Mononuclear cell (primary cell): ENCODE measurements around the gene ZNF91. TPM values are rescaled to one million over a fixed set of nuclear protein-coding genes. Genes with fewer than 3 reads are reported as not detected.
"Not testable (repeated sequence)": the region's sequence is repeated elsewhere in the genome, so short reads cannot be mapped to it uniquely, and the experiment has no call there.

Experiments used
- H3K27me3 ChIP-seq: 2 replicates; pipeline ENCODE4 v1.6.0; 2011; ENCODE audit warnings: low read length, control low read depth; ENCODE audit not compliant: insufficient read depth
- H3K4me1 ChIP-seq: 2 replicates; pipeline ENCODE4 v1.5.1; 2011; ENCODE audit warnings: mild to moderate bottlenecking, low read length, control low read depth; ENCODE audit not compliant: insufficient read depth
- H3K4me3 ChIP-seq: 2 replicates; pipeline ENCODE4 v1.5.1; 2011; ENCODE audit warnings: mild to moderate bottlenecking, low read length, moderate library complexity
- H3K9me3 ChIP-seq: 2 replicates; pipeline ENCODE4 v1.5.1; 2011; ENCODE audit warnings: low read depth, mild to moderate bottlenecking, control low read depth, low read length
- total RNA-seq: library from RNA; depleted of rRNA; stranded (reverse); fragments of >200 nt; gene quantifications from one replicate; pipeline ENCODE4 v1.2.3, GENCODE V29; 2012

The ZNF91 gene
- total RNA-seq, 1 donor, result 83.2 TPM

- Histone ChIP-seq H3K4me1 (no peaks in the 10 kb centered on the region), H3K27me3 (no peaks in the 10 kb centered on the region), H3K9me3 (peaks cover 4% of the 10 kb centered on the region), H3K4me3 (no peak overlapping the region)
Observed at GRCh38 chr19:23318143-23318542, 77.1 kb downstream of the ZNF91 start.

- H3K4me3 ChIP-seq, result no peak overlapping the region
- no peaks in the 10 kb centered on the region for H3K9me3 ChIP-seq
- no peaks in the 10 kb centered on the region for H3K4me1 ChIP-seq
- H3K27me3 ChIP-seq, result no peaks in the 10 kb centered on the region
Observed at GRCh38 chr19:23315286-23315685, 80.0 kb downstream of the ZNF91 start.

GRCh38 chr19:23314505-23315251, 80.6 kb downstream of the ZNF91 start:
- Histone ChIP-seq H3K9me3 (no peaks in the 10 kb centered on the region), H3K27me3 (no peaks in the 10 kb centered on the region), H3K4me3 (no peak overlapping the region), H3K4me1 (no peaks in the 10 kb centered on the region)

GRCh38 chr19:23313196-23313595, 82.1 kb downstream of the ZNF91 start:
- Histone ChIP-seq H3K4me3 (no peak overlapping the region), H3K4me1 (no peaks in the 10 kb centered on the region), H3K27me3 (no peaks in the 10 kb centered on the region), H3K9me3 (no peaks in the 10 kb centered on the region)

- Histone ChIP-seq H3K27me3 (no peaks in the 10 kb centered on the region), H3K9me3 (no peaks in the 10 kb centered on the region), H3K4me1 (no peaks in the 10 kb centered on the region)
Observed at GRCh38 chr19:23312515-23312914, 82.8 kb downstream of the ZNF91 start.

DNA sequence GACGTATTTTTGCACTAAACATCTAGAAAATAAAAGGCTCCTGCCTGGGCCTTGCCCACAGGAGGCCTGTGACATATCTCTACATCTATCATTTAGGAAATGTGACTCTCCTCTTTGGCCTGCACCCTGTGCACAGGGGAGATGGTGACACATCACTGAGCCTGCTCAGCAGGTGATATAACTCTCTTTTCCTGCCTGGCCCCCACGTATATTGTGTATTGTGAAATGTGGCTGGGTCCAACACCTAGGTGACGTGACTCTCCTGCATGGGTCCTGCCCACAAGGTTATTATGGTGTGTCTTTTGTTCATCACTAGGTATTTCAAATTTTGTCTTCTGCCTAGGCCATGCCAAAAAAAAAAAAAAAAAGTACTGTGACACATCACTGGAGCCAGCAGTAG, 83.7 kb downstream of the ZNF91 start:
- Histone ChIP-seq H3K4me3 (no peak overlapping the region), H3K9me3 (no peaks in the 10 kb centered on the region), H3K27me3 (no peaks in the 10 kb centered on the region), H3K4me1 (no peaks in the 10 kb centered on the region)

More at GRCh38 chr19:23312515-23312914, 82.8 kb downstream of the ZNF91 start:
- H3K4me3 ChIP-seq, result no peak overlapping the region

- Histone ChIP-seq H3K4me3 (no peak overlapping the region), H3K9me3 (no peaks in the 10 kb centered on the region), H3K27me3 (no peaks in the 10 kb centered on the region), H3K4me1 (no peaks in the 10 kb centered on the region)
Observed at GRCh38 chr19:23310729-23311211, 84.5 kb downstream of the ZNF91 start.

GRCh38 chr19:23309926-23310325, 85.3 kb downstream of the ZNF91 start:
- no peaks in the 10 kb centered on the region for H3K4me1 ChIP-seq
- H3K9me3 ChIP-seq, result no peaks in the 10 kb centered on the region
- no peaks in the 10 kb centered on the region for H3K27me3 ChIP-seq
- H3K4me3 ChIP-seq, result no peak overlapping the region

GRCh38 chr19:23305555-23305954, 89.7 kb downstream of the ZNF91 start:
- no peak overlapping the region for H3K4me3 ChIP-seq
- peaks cover 10% of the 10 kb centered on the region for H3K9me3 ChIP-seq
- H3K4me1 ChIP-seq, result no peaks in the 10 kb centered on the region
- H3K27me3 ChIP-seq, result no peaks in the 10 kb centered on the region

DNA sequence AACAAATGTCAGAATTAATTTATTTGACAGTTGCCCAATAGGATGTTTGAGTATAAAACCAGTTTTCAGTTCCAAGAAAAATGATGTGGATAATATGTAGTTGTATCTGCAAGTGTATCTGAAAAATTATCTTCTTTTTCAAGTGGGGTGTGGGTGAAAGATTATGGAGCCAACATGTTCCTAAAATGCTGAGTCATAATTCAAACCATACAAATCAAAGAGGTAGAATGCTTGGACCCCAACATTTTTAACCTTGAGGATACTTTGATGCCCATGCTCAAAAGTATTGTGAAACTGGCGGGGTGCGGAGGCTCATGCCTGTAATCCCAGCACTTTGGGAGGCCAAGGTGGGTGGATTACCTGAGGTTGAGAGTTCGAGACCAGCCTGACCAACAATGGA, 91.0 kb downstream of the ZNF91 start:
- Histone ChIP-seq H3K4me1 (no peaks in the 10 kb centered on the region), H3K9me3 (peaks cover 20% of the 10 kb centered on the region), H3K4me3 (no peak overlapping the region), H3K27me3 (no peaks in the 10 kb centered on the region)

GRCh38 chr19:23294141-23294540, 101.1 kb downstream of the ZNF91 start:
- Histone ChIP-seq H3K4me1 (no peaks in the 10 kb centered on the region), H3K27me3 (no peaks in the 10 kb centered on the region), H3K9me3 (no peaks in the 10 kb centered on the region), H3K4me3 (no peak overlapping the region)

GRCh38 chr19:23289966-23290365, 105.3 kb downstream of the ZNF91 start:
- H3K9me3 ChIP-seq, H3K4me3 ChIP-seq, H3K4me1 ChIP-seq, H3K27me3 ChIP-seq: not testable (repeated sequence)

Other genes with a start within 250 kb of the ZNF91 start
- 4.7 TPM for gene ZNF724, start 145.1 kb downstream of the ZNF91 start, total RNA-seq